Kidney epithelial cell (primary cell): Measurements from ENCODE around the gene SETDB2. TPM values are rescaled to one million over a fixed set of nuclear protein-coding genes. Genes with fewer than 3 reads are reported as not detected.

Experiments
- DNase-seq: peaks from one replicate; pipeline ENCODE4 v3.0.0-alpha.2; 2010; ENCODE audit warnings: low read depth
- H3K27me3 ChIP-seq: 2 replicates; pipeline ENCODE4 v1.6.0; 2011; ENCODE audit warnings: low read length; ENCODE audit not compliant: control insufficient read depth, insufficient read depth
- H3K36me3 ChIP-seq: 2 replicates; pipeline ENCODE4 v1.5.1; 2011; ENCODE audit warnings: low read length; ENCODE audit not compliant: control insufficient read depth, insufficient read depth
- H3K4me3 ChIP-seq: 2 replicates; pipeline ENCODE4 v1.5.1; 2011; ENCODE audit warnings: low read depth, mild to moderate bottlenecking, control low read depth, low read length
- CTCF ChIP-seq: IDR thresholded peaks from 2 replicates; pipeline ENCODE4 v1.5.1; 2011; ENCODE audit warnings: mild to moderate bottlenecking, moderate library complexity, low read length, control low read depth, inconsistent platforms; ENCODE audit not compliant: insufficient read depth, poor library complexity, severe bottlenecking
- total RNA-seq: library from RNA; depleted of rRNA; stranded (reverse); fragments of >200 nt; gene quantifications from 2 replicates; pipeline ENCODE4 v1.2.3, GENCODE V29; 2015

SETDB2 gene
- total RNA-seq, 1 donor from 2014 or later, result 4.1 TPM

- no peak overlapping the region for H3K4me3 ChIP-seq
- no peaks in the 10 kb centered on the region for H3K36me3 ChIP-seq
- no peak for DNase-seq
- no peak for TF ChIP-seq CTCF
- no peaks in the 10 kb centered on the region for H3K27me3 ChIP-seq
These were observed 25.9 kb upstream of the SETDB2 start for GRCh38 chr13:49418206-49418605.

- no peak for TF ChIP-seq CTCF
- Histone ChIP-seq H3K4me3 (no peak overlapping the region), H3K27me3 (no peaks in the 10 kb centered on the region), H3K36me3 (no peaks in the 10 kb centered on the region)
- no peak for DNase-seq
These were observed 24.8 kb upstream of the SETDB2 start for GRCh38 chr13:49419276-49419675.

- H3K4me3 ChIP-seq, result no peak overlapping the region
- no peak for TF ChIP-seq CTCF
- H3K36me3 ChIP-seq, result no peaks in the 10 kb centered on the region
- no peak for DNase-seq
- H3K27me3 ChIP-seq, result no peaks in the 10 kb centered on the region
These were observed 22.7 kb upstream of the SETDB2 start for GRCh38 chr13:49421391-49421790.

- DNase-seq, result no peak
- TF ChIP-seq CTCF, result no peak
- Histone ChIP-seq H3K4me3 (no peak overlapping the region), H3K27me3 (no peaks in the 10 kb centered on the region), H3K36me3 (no peaks in the 10 kb centered on the region)
These were observed 20.0 kb upstream of the SETDB2 start for GRCh38 chr13:49424011-49424560.

- Histone ChIP-seq H3K36me3 (no peaks in the 10 kb centered on the region), H3K4me3 (no peak overlapping the region), H3K27me3 (no peaks in the 10 kb centered on the region)
- no peak for TF ChIP-seq CTCF
- no peak for DNase-seq
These were observed 15.9 kb upstream of the SETDB2 start for GRCh38 chr13:49428041-49428763.

- no peak for DNase-seq
- Histone ChIP-seq H3K27me3 (no peaks in the 10 kb centered on the region), H3K4me3 (no peak overlapping the region), H3K36me3 (no peaks in the 10 kb centered on the region)
- no peak for TF ChIP-seq CTCF
These were observed 15.0 kb upstream of the SETDB2 start for GRCh38 chr13:49429121-49429520.
